Measurements from ENCODE around the gene FZR1. TPM values are rescaled to one million over a fixed set of nuclear protein-coding genes. Genes with fewer than 3 reads are reported as not detected.

The FZR1 gene
- total and polyA plus RNA-seq, 9 of the 15 experiments (the other 6 are each of a cell fraction or from before 2014, with no cell fraction given), result 0.18 to 48.0 (median 22.2) TPM

GRCh38 chr19:3570606-3571011 is 64.5 kb downstream of the FZR1 start:
- Histone ChIP-seq H3K9me3 (replicated peaks; ENCODE audit: control insufficient read depth, insufficient read depth, low read depth, low read length) (no peaks in the 10 kb centered on the region), H3K27me3 (ENCODE audit: control insufficient read depth in 2 of 2, insufficient read depth in 2 of 2, low read length in 2 of 2) (no peaks in the 10 kb centered on the region), H3K4me3 (no peak overlapping the region), H3K4me2 (ENCODE audit: insufficient read depth, low read length) (no peak overlapping the region), H4K20me1 (replicated peaks; ENCODE audit: control insufficient read depth, insufficient read depth, low read length) (peaks cover 3% of the 10 kb centered on the region; the same call in 1 of the 2 replicates), H2AFZ (ENCODE audit: low read depth, low read length) (no peak overlapping the region), H3K27ac (ENCODE audit: extremely low read depth, low read depth, low read length) (no peak overlapping the region), H3K9ac (ENCODE audit: insufficient read depth in 1 of 2, low read depth in 2 of 2, low read length in 2 of 2) (0 out of 4 replicates have a peak overlapping the region, but pooled peaks of 1 of the 2 experiments have one; percentile 6), H3K9me1 (ENCODE audit: control insufficient read depth, insufficient read depth, low read length) (no peaks in the 10 kb centered on the region), H3K4me1 (replicated peaks in 1 of 2; ENCODE audit: control insufficient read depth in 2 of 2, insufficient read depth in 2 of 2, low read length in 2 of 2) (peaks cover 15 to 50% of the 10 kb centered on the region in 2 experiments; a peak in 4 of 5 replicates), H3K36me3 (ENCODE audit: control insufficient read depth, insufficient read depth, low read length) (peaks cover 20% of the 10 kb centered on the region), H3K79me2 (ENCODE audit: control insufficient read depth, insufficient read depth, low read length) (peaks cover 20% of the 10 kb centered on the region)
- in situ Hi-C loops (cut with MboI) (no loop called here), intact Hi-C loops (cut with micrococcal nuclease) (no loop called here)
- TF ChIP-seq CBX2 (IDR thresholded peaks at IDR 0.05; ENCODE audit: insufficient read depth, low read length, poor library complexity, severe bottlenecking) (no peak), ATF1 (CRISPR knock-in tag; IDR thresholded peaks at IDR 0.05) (no peak), ATF1 (tag; IDR thresholded peaks at IDR 0.05) (no peak), TBL1XR1 (IDR thresholded peaks at IDR 0.05; ENCODE audit: low read length in 2 of 2) (no peak), ZNF707 (CRISPR knock-in tag; conservative IDR thresholded peaks at IDR 0.05) (no peak), TCF15 (CRISPR knock-in tag; IDR thresholded peaks at IDR 0.05) (no peak), KLF16 (IDR thresholded peaks at IDR 0.05) (no peak), ZNF75A (CRISPR knock-in tag; IDR thresholded peaks at IDR 0.05) (no peak), GTF2B (IDR thresholded peaks at IDR 0.05; ENCODE audit: extremely low read depth, insufficient read length) (no peak)
- POLR2A ChIA-PET, result interaction anchor here (1.3 kb wide), 1 partner anchor 20 kb away, joined by 4 read pairs; no protein-coding TSS in a partner anchor
- no TSS peak for BruUV-seq (replicated peaks)
- no peak for ATAC-seq
- 86% methylated on average over 7 of the region's 7 CpGs for WGBS (ENCODE audit: insufficient coverage, low coverage, missing lambda C conversion rate)
- CTCF ChIA-PET (ENCODE audit: low intra/inter-chr PET ratio), result no interaction called here
- no peak for FAIRE-seq
- no peak for DNase-seq (ENCODE audit: extremely low read depth in 1 of 4, low spot score in 3 of 4)
